Tibial nerve (tissue), 4 donors: ENCODE results near the gene ETNK1. TPM values are rescaled to one million over a fixed set of nuclear protein-coding genes. Genes with fewer than 3 reads are reported as not detected.

ENCODE experiments used
- DNase-seq, 2 donors: peaks; one replicate each; pipeline ENCODE4 v3.0.0-alpha.2; 2019; ENCODE audit warnings: low spot score in 2 of 2
- H3K27ac ChIP-seq, 4 donors: fragments of 200-600 bp; sonication (generic) in 3 of 4; one replicate each; pipeline ENCODE4 v1.5.1; 2017 to 2019; ENCODE audit warnings: mild to moderate bottlenecking in 1 of 4
- H3K27me3 ChIP-seq, 2 donors: fragments of 200-600 bp; sonication (generic) in 1 of 2; one replicate each; pipeline versions ENCODE4 v1.5.1 to v1.6.0; 2017 to 2019
- H3K36me3 ChIP-seq, 3 donors: fragments of 200-600 bp; sonication (generic); one replicate each; pipeline ENCODE4 v1.5.1; 2018 to 2019
- H3K4me1 ChIP-seq, 4 donors: fragments of 200-600 bp; sonication (generic) in 3 of 4; one replicate each; pipeline ENCODE4 v1.5.1; 2017 to 2019
- H3K4me3 ChIP-seq, 4 donors: fragments of 200-600 bp; sonication (generic) in 3 of 4; one replicate each; pipeline ENCODE4 v1.5.1; 2017 to 2019; ENCODE audit warnings: mild to moderate bottlenecking in 1 of 4, moderate library complexity in 1 of 4
- H3K9me3 ChIP-seq, 4 donors: fragments of 200-600 bp; sonication (generic) in 3 of 4; one replicate each; pipeline ENCODE4 v1.5.1; 2017 to 2019
- EP300 ChIP-seq, 2 donors: sonication (generic); formaldehyde crosslinking; IDR thresholded peaks; one replicate each; pipeline ENCODE4 v1.6.1; 2017; ENCODE audit warnings: antibody characterized with exemption in 2 of 2, mild to moderate bottlenecking in 1 of 2
- POLR2A ChIP-seq, 2 donors: fragments of 450-650 bp; IDR thresholded peaks; one replicate each; pipeline ENCODE4 v1.6.1; 2017; ENCODE audit warnings: antibody characterized with exemption in 2 of 2, mild to moderate bottlenecking in 2 of 2, moderate library complexity in 2 of 2
- WGBS, 2 donors: methylation state at CpG; one replicate each; pipeline ENCODE4 v1.1.5; 2018; 5-methylcytosine and 5-hydroxymethylcytosine counted together
- total RNA-seq, 4 donors: library from RNA; depleted of rRNA; stranded (reverse); fragments of >200 nt; gene quantifications; one replicate each; pipeline ENCODE4 v1.1.0, GENCODE V29; 2016
- TF ChIP-seq, protein P1 (sequence below), 5 experiments: fragments of 200-600 bp in 3 of 5; fragments of 450-650 bp in 2 of 5; sonication (generic) in 3 of 5; IDR thresholded peaks; one replicate each; pipeline ENCODE4 v1.5.1; 2016 to 2019; ENCODE audit warnings: antibody characterized with exemption in 5 of 5, mild to moderate bottlenecking in 3 of 5, moderate library complexity in 2 of 5

The ETNK1 gene
- total RNA-seq, 4 donors from 2014 or later: 31.5 to 43.9 (median 36.8) TPM

DNA sequence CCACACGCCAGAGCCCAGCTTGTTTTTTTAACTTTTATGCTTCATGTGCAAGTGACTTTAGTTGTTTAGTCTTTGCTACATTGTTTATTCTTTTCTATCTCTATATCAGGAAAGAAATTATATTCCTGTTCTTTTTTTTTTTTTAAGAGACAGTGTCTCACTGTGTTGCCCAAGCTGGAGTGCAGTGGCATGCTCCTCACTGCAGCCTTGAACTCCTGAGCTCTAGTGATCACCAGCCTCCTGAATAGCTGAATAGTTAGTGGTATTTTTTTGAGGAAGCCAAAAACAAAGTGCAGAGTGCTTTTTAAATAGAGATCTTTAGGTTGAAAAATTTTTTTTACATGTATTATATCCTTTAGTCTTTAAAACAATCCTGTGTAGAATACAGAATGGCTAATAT, 58.2 kb downstream of the ETNK1 start:
- no peak overlapping the region for H3K27ac ChIP-seq

DNA sequence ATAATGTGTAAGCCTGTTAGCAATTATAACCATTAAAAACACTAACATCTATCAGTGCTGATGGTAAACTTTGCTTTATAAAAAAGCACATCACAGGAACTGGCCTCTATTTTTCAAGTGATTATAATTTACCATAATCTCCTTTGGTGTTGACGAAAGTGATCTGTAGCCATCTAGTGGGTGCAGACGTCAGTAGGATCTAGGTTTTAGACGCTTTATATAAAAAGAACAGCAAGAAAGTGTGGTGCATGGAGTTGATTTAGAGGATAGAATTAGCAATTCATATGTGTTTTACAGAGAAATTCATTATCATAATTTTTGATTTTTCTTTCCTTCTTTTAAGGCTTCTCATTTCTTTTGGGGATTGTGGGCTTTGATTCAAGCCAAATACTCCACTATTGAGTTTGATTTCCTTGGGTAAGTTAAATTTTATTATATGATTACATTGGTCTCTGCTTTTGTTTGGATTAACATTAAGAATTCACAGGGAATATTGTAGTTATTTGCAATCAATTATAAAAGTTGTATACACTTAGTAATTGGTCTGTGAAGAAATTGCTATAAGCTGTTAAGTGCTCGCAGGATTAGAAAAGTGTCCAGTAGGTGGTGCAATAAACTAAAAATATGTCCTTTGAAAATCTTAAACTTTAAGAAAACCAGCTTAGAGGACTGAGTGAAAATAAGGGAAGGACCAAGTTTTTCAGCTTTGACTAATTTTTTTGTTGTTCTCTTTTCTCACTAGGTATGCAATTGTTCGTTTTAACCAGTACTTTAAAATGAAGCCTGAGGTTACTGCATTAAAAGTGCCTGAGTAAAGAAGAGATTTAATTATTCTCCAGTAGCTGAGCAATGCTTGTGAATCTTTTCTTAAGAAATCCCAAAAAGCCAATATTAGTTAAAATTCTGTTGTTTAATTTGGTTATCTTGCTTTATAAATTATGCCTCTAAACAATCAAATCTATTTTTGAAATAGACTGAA, 59.5 kb downstream of the ETNK1 start:
- no peak for TF ChIP-seq POLR2A (IDR thresholded peaks at IDR 0.05)
- TF ChIP-seq, protein P1, sequence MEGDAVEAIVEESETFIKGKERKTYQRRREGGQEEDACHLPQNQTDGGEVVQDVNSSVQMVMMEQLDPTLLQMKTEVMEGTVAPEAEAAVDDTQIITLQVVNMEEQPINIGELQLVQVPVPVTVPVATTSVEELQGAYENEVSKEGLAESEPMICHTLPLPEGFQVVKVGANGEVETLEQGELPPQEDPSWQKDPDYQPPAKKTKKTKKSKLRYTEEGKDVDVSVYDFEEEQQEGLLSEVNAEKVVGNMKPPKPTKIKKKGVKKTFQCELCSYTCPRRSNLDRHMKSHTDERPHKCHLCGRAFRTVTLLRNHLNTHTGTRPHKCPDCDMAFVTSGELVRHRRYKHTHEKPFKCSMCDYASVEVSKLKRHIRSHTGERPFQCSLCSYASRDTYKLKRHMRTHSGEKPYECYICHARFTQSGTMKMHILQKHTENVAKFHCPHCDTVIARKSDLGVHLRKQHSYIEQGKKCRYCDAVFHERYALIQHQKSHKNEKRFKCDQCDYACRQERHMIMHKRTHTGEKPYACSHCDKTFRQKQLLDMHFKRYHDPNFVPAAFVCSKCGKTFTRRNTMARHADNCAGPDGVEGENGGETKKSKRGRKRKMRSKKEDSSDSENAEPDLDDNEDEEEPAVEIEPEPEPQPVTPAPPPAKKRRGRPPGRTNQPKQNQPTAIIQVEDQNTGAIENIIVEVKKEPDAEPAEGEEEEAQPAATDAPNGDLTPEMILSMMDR (IDR thresholded peaks at IDR 0.05): peak; percentile 42 to 55 (median 46)
- no peak for TF ChIP-seq EP300 (IDR thresholded peaks at IDR 0.05)
- WGBS, 2 donors: 37 to 41% methylated on average over 5 of the region's 5 CpGs

More for the DNA sequence above, 58.2 kb downstream of the ETNK1 start:
- H3K4me3 ChIP-seq: no peak overlapping the region
- TF ChIP-seq, protein P1 (IDR thresholded peaks at IDR 0.05): no peak
- no peak for TF ChIP-seq POLR2A (IDR thresholded peaks at IDR 0.05)
- TF ChIP-seq EP300 (IDR thresholded peaks at IDR 0.05): no peak
- H3K9me3 ChIP-seq: no peaks in the 10 kb centered on the region
- H3K4me1 ChIP-seq: peaks cover 0 to 32% (median 9%) of the 10 kb centered on the region in 4 donors
- peaks cover 0 to 17% (median 3%) of the 10 kb centered on the region in 3 donors for H3K36me3 ChIP-seq
- DNase-seq: no peak
- 78 to 86% methylated on average over 1 of the region's 1 CpG for WGBS, 2 donors
- no peaks in the 10 kb centered on the region for H3K27me3 ChIP-seq

DNA sequence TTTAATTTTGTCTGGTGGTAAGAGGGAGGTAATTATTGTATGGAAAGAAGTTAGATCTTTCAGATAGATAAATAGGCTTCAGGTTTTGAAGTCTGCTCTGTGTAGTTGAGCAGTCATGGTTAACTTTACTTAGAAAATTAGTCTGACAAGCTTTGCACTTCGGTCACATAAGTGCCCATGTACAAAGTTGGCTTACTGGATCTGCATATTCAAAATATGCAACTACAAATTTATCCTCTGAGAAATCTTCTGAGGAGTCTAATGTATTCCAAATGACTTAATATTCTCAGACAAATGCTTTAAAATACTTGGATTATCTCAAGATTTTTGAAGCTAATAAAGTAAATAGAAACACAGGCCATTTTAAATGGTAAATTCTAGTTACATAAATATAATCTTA, 61.2 kb downstream of the ETNK1 start:
- Histone ChIP-seq H3K4me1 (peaks cover 0 to 32% (median 10%) of the 10 kb centered on the region in 4 donors), H3K9me3 (no peaks in the 10 kb centered on the region), H3K27ac (no peak overlapping the region), H3K27me3 (no peaks in the 10 kb centered on the region), H3K36me3 (no peaks in the 10 kb centered on the region), H3K4me3 (no peak overlapping the region)
- no peak for DNase-seq
- TF ChIP-seq POLR2A (IDR thresholded peaks at IDR 0.05): no peak
- TF ChIP-seq, protein P1 (IDR thresholded peaks at IDR 0.05): no peak
- no peak for TF ChIP-seq EP300 (IDR thresholded peaks at IDR 0.05)
- WGBS, 2 donors: 83 to 84% methylated on average over 1 of the region's 1 CpG

More for the DNA sequence above, 59.5 kb downstream of the ETNK1 start:
- no peak overlapping the region for H3K4me3 ChIP-seq
- DNase-seq: no peak
- no peaks in the 10 kb centered on the region for H3K9me3 ChIP-seq
- peaks cover 0 to 32% (median 10%) of the 10 kb centered on the region in 4 donors for H3K4me1 ChIP-seq
- H3K27ac ChIP-seq: no peak overlapping the region
- no peaks in the 10 kb centered on the region for H3K27me3 ChIP-seq
- H3K36me3 ChIP-seq: peaks cover 0 to 4% (median 0%) of the 10 kb centered on the region in 3 donors

DNA sequence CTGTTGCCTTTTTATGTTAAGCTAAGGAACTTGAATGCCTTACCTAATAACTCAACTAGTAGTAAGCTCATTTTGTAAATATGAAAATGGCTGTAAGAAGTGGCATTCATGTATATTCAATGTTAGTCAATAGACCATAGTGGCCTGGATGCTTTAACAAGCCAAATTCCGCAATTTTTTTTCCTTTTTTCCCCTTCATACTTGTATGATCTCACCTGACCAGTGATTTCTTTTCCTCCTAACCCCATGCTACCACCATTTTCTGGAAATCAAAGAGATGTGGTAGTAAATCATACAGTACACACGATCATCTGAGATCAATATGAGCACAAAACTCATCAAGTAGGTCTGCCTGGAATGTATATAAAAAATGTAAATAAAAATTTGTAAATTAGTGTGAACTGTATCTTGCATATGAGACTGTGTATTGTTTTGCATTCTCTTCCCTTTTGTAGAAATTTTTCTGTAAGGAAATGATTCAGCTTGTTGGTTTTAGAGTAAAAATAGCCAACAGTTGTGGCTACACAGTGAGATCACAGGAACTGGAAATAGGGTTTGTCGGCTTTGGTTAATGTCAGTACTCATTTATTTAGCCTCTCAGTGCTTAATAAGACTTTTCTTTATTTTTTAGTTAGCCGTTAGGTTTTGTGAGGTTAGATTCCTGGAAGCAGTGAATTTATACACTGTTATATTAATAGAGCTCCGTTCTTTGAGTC, 62.5 kb downstream of the ETNK1 start:
- H3K27me3 ChIP-seq: no peaks in the 10 kb centered on the region
- H3K36me3 ChIP-seq: peaks cover 0 to 3% (median 0%) of the 10 kb centered on the region in 3 donors
- TF ChIP-seq EP300 (IDR thresholded peaks at IDR 0.05) (no peak), POLR2A (IDR thresholded peaks at IDR 0.05) (no peak)
- TF ChIP-seq, protein P1 (IDR thresholded peaks at IDR 0.05): no peak
- no peak overlapping the region for H3K4me3 ChIP-seq
- no peak overlapping the region for H3K27ac ChIP-seq
- DNase-seq: no peak
- no peaks in the 10 kb centered on the region for H3K9me3 ChIP-seq
- whole genome bisulfite sequencing, 2 donors: 49 to 55% methylated on average over 5 of the region's 5 CpGs
- peaks cover 0 to 32% (median 10%) of the 10 kb centered on the region in 4 donors for H3K4me1 ChIP-seq
